NK-92 (cell line): ENCODE results near the gene MAST3.

Source experiments
- DNase-seq: peaks from one replicate; lab custom pipeline; 2025; ENCODE audit not compliant: unreplicated experiment; lab: John Stamatoyannopoulos, UW

The MAST3 gene

GRCh38 chr19:18110609-18111232, 13.1 kb downstream of the MAST3 start:
- DNase-seq = no peak

- DNase-seq = no peak
Observed at GRCh38 chr19:18112989-18113478, 15.5 kb downstream of the MAST3 start.

- DNase-seq = no peak
Observed at GRCh38 chr19:18113827-18114226, 16.2 kb downstream of the MAST3 start.

- no peak for DNase-seq
Observed at GRCh38 chr19:18114483-18114882, 16.9 kb downstream of the MAST3 start.

- DNase-seq = no peak
Observed at GRCh38 chr19:18117364-18117691, 19.8 kb downstream of the MAST3 start.

GRCh38 chr19:18117692-18118378, 20.3 kb downstream of the MAST3 start:
- peak; percentile 49 for DNase-seq

- DNase-seq = no peak
Observed at GRCh38 chr19:18118420-18119012, 20.9 kb downstream of the MAST3 start.

GRCh38 chr19:18119013-18119716, 21.6 kb downstream of the MAST3 start:
- no peak for DNase-seq

GRCh38 chr19:18119717-18120105, 22.1 kb downstream of the MAST3 start:
- no peak for DNase-seq

- DNase-seq = no peak
Observed at GRCh38 chr19:18120127-18120526, 22.5 kb downstream of the MAST3 start.

GRCh38 chr19:18121166-18121565, 23.6 kb downstream of the MAST3 start:
- no peak for DNase-seq

- DNase-seq = no peak
Observed at GRCh38 chr19:18122424-18122823, 24.8 kb downstream of the MAST3 start.

- DNase-seq = no peak
Observed at GRCh38 chr19:18122860-18123795, 25.6 kb downstream of the MAST3 start.

- DNase-seq = no peak
Observed at GRCh38 chr19:18123819-18124218, 26.2 kb downstream of the MAST3 start.

- no peak for DNase-seq
Observed at GRCh38 chr19:18126097-18126496, 28.5 kb downstream of the MAST3 start.

GRCh38 chr19:18128044-18128443, 30.5 kb downstream of the MAST3 start:
- no peak for DNase-seq

- DNase-seq = no peak
Observed at GRCh38 chr19:18128805-18129204, 31.2 kb downstream of the MAST3 start.

- no peak for DNase-seq
Observed at GRCh38 chr19:18130523-18131242, 33.1 kb downstream of the MAST3 start.

GRCh38 chr19:18131841-18132596, 34.4 kb downstream of the MAST3 start:
- no peak for DNase-seq
